Measurements from ENCODE around the gene TPSG1. TPM values are rescaled to one million over a fixed set of nuclear protein-coding genes. Genes with fewer than 3 reads are reported as not detected.
"Not testable (repeated sequence)": the region's sequence is repeated elsewhere in the genome, so short reads cannot be mapped to it uniquely, and the experiment has no call there.

Gene TPSG1
- total and polyA plus RNA-seq, 2 experiments from 2014 or later: 0.81 TPM; not detected in 1

DNA sequence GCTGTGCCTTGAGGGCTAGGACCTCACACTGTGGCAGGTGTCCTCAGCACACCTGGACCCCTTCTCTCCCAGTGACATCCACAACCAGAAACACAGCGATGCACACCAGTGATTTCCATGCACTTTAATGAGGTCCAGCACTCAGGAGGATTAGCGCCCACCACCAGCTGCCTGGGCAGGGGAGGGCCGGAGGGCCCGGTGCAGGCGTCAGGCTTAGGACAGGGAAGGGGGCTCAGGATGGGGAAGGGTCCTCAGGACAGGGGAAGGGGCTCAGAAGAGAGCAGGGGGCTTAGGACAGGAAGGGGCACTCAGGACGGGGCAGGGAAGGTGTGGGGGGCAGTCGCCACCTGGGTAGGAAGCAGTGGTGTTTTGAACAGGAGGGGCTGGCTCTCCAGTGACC, 3.2 kb upstream of the TPSG1 start:
- H3K9me3 Mint-ChIP-seq, H2AFZ ChIP-seq: not testable (repeated sequence)
- peaks cover 20% of the 10 kb centered on the region for H3K27me3 Mint-ChIP-seq (ENCODE audit: insufficient read depth, low read depth, poor library complexity)

DNA sequence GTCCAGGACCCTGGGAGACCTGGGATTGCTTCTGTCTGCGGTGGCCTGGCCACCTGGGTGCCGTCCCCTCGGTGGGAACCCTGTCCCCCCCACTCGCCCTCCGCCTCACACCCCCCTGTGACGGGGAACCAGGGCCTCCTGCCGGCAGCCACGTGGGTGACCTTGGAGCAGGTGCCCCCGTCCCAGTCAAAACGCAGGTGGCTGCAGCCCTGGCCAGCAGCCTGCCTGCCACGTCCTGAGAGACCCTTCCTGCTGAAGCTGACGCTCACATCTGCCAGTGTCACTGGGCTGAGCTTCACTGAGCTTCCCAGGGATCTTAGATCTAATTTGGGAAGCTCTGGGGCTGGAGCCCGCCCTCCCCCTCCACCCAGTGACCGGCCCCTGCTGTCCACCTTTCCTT, 1.6 kb upstream of the TPSG1 start:
- H3F3A ChIP-seq (replicated peaks; ENCODE audit: low read depth); H4K20me1 ChIP-seq (replicated peaks; ENCODE audit: insufficient read depth); ATAC-seq; H3K4me1 ChIP-seq (ENCODE audit: insufficient read depth); H3K9me3 Mint-ChIP-seq; DNase-seq (ENCODE audit: low spot score); H3K36me3 ChIP-seq (ENCODE audit: insufficient read depth); H3K4me2 ChIP-seq; H3K27ac ChIP-seq (ENCODE audit: low read depth); H3K36me3 Mint-ChIP-seq (ENCODE audit: low read depth); H3K9me2 ChIP-seq (ENCODE audit: insufficient read depth); H3K4me3 Mint-ChIP-seq; H3K79me2 ChIP-seq (replicated peaks; ENCODE audit: insufficient read depth); H3K4me1 Mint-ChIP-seq; H3K27ac Mint-ChIP-seq; H3K27me3 ChIP-seq (ENCODE audit: insufficient read depth); H3K4me3 ChIP-seq; H2AFZ ChIP-seq: not testable (repeated sequence)
- peaks cover 24% of the 10 kb centered on the region for H3K27me3 Mint-ChIP-seq (ENCODE audit: insufficient read depth, low read depth, poor library complexity)

More for the DNA sequence above, 3.2 kb upstream of the TPSG1 start:
- H3K27me3 ChIP-seq (ENCODE audit: insufficient read depth); ATAC-seq; H4K20me1 ChIP-seq (replicated peaks; ENCODE audit: insufficient read depth); H3K4me1 ChIP-seq (ENCODE audit: insufficient read depth); H3K79me2 ChIP-seq (replicated peaks; ENCODE audit: insufficient read depth); H3K27ac Mint-ChIP-seq; H3K4me3 ChIP-seq; H3K27ac ChIP-seq (ENCODE audit: low read depth); H3K4me1 Mint-ChIP-seq; H3K9me2 ChIP-seq (ENCODE audit: insufficient read depth); H3F3A ChIP-seq (replicated peaks; ENCODE audit: low read depth); H3K36me3 ChIP-seq (ENCODE audit: insufficient read depth); DNase-seq (ENCODE audit: low spot score); H3K4me3 Mint-ChIP-seq; H3K36me3 Mint-ChIP-seq (ENCODE audit: low read depth); H3K4me2 ChIP-seq: not testable (repeated sequence)

DNA sequence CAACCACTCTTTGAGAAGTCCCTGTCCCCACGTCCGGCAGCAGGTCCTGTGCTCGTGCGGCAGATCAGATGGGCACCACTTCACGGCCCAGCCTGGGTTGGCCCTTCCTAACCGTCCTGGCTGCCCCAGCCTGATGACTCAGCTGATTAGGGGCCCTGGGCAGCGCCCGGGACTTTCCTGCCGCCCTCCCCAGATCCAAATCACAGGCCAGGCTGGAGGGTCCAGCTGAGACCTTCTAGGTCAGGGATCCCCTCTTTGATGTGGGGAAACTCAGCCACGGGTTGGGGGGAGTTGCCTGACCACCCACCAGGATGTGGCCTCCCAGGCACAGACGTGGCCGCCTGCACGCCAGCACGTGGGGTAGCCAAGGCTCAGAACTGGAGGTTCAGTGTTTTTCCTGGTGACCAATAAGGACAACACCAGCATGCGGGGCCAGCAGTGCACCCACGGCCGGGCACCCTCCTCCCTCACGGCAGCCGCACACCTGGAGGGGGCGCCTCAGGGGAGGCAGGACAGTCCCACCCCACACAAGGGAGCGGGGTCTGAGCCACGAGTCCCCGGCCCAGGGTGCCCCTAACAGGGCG, 752 bp upstream of the TPSG1 start:
- not testable (repeated sequence) for DNase-seq (ENCODE audit: low spot score); H3K4me1 ChIP-seq (ENCODE audit: insufficient read depth); H3K27me3 ChIP-seq (ENCODE audit: insufficient read depth); H4K20me1 ChIP-seq (replicated peaks; ENCODE audit: insufficient read depth); H3K27ac Mint-ChIP-seq; H3K9me2 ChIP-seq (ENCODE audit: insufficient read depth); H3K27ac ChIP-seq (ENCODE audit: low read depth); H3K79me2 ChIP-seq (replicated peaks; ENCODE audit: insufficient read depth); H3K4me3 Mint-ChIP-seq; H3F3A ChIP-seq (replicated peaks; ENCODE audit: low read depth); H3K36me3 Mint-ChIP-seq (ENCODE audit: low read depth); H3K4me2 ChIP-seq; H3K36me3 ChIP-seq (ENCODE audit: insufficient read depth); H2AFZ ChIP-seq; H3K4me3 ChIP-seq; H3K4me1 Mint-ChIP-seq; H3K9me3 Mint-ChIP-seq
- peaks cover 27% of the 10 kb centered on the region for H3K27me3 Mint-ChIP-seq (ENCODE audit: insufficient read depth, low read depth, poor library complexity)
- TF ChIP-seq, protein P1, sequence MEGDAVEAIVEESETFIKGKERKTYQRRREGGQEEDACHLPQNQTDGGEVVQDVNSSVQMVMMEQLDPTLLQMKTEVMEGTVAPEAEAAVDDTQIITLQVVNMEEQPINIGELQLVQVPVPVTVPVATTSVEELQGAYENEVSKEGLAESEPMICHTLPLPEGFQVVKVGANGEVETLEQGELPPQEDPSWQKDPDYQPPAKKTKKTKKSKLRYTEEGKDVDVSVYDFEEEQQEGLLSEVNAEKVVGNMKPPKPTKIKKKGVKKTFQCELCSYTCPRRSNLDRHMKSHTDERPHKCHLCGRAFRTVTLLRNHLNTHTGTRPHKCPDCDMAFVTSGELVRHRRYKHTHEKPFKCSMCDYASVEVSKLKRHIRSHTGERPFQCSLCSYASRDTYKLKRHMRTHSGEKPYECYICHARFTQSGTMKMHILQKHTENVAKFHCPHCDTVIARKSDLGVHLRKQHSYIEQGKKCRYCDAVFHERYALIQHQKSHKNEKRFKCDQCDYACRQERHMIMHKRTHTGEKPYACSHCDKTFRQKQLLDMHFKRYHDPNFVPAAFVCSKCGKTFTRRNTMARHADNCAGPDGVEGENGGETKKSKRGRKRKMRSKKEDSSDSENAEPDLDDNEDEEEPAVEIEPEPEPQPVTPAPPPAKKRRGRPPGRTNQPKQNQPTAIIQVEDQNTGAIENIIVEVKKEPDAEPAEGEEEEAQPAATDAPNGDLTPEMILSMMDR (conservative IDR thresholded peaks at IDR 0.05; ENCODE audit: low read depth in 2 of 2): 0 out of 4 replicates have a peak, but pooled peaks of 1 of the 2 experiments have one; percentile 1
- ATAC-seq: peak; percentile 13

DNA sequence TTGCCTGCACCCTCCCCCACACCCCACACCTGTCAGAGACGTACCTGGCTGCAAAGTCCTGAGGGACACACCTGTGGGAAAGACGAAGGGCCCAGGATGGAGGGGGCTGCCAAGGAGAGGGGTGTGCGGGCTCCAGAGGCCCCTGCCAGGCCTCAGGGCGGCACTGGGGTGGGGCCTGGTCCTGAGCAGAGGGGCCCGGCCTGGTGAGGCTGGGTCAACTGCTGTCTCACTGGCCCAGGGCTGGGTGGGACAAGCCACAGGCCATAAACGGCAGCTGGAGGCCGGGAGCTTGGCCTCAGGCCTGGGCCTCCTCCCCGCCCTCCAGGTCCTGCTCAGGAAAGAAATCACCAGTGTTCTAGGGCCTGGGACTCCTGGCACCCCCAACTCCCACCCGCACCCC, 510 bp downstream of the TPSG1 start:
- peaks cover 23% of the 10 kb centered on the region for H3K27me3 Mint-ChIP-seq (ENCODE audit: insufficient read depth, low read depth, poor library complexity)
- TF ChIP-seq POLR2AphosphoS5 (IDR thresholded peaks at IDR 0.05; ENCODE audit: low read depth): no peak
- TF ChIP-seq ZNF331 (CRISPR knock-in tag; IDR thresholded peaks at IDR 0.05; ENCODE audit: low read depth): no peak
- TF ChIP-seq, protein P1 (conservative IDR thresholded peaks at IDR 0.05; ENCODE audit: low read depth in 2 of 2): no peak
- no peak for TF ChIP-seq NANOG (IDR thresholded peaks at IDR 0.05; ENCODE audit: borderline replicate concordance)
- TF ChIP-seq, protein P2, sequence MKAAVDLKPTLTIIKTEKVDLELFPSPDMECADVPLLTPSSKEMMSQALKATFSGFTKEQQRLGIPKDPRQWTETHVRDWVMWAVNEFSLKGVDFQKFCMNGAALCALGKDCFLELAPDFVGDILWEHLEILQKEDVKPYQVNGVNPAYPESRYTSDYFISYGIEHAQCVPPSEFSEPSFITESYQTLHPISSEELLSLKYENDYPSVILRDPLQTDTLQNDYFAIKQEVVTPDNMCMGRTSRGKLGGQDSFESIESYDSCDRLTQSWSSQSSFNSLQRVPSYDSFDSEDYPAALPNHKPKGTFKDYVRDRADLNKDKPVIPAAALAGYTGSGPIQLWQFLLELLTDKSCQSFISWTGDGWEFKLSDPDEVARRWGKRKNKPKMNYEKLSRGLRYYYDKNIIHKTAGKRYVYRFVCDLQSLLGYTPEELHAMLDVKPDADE (IDR thresholded peaks at IDR 0.05): no peak
- TF ChIP-seq EZH2 (IDR thresholded peaks at IDR 0.05; ENCODE audit: low read depth, unreplicated experiment): no peak
- TF ChIP-seq ZNF114 (CRISPR knock-in tag; IDR thresholded peaks at IDR 0.05): no peak
- no peak for TF ChIP-seq EZH2phosphoT487 (IDR thresholded peaks at IDR 0.05; ENCODE audit: unreplicated experiment)
- TF ChIP-seq STAT1 (IDR thresholded peaks at IDR 0.05; ENCODE audit: unreplicated experiment): no peak

More for the DNA sequence above, 510 bp downstream of the TPSG1 start:
- H3K4me2 ChIP-seq: no peak overlapping the region
- ATAC-seq (no peak), DNase-seq (ENCODE audit: low spot score) (no peak)
- H3K79me2 ChIP-seq (replicated peaks; ENCODE audit: insufficient read depth): no peaks in the 10 kb centered on the region
- H3K27ac ChIP-seq (ENCODE audit: low read depth): no peak overlapping the region
- H3K4me1 Mint-ChIP-seq: no peaks in the 10 kb centered on the region
- H3K27ac Mint-ChIP-seq: no peak overlapping the region
- H3K9me3 Mint-ChIP-seq: no peaks in the 10 kb centered on the region
- no peaks in the 10 kb centered on the region; the same call in 1 of the 2 replicates for H4K20me1 ChIP-seq (replicated peaks; ENCODE audit: insufficient read depth)
- no peaks in the 10 kb centered on the region for H3K4me1 ChIP-seq (ENCODE audit: insufficient read depth)
- H3K36me3 ChIP-seq (ENCODE audit: insufficient read depth): no peaks in the 10 kb centered on the region
- no peaks in the 10 kb centered on the region; the same call in 2 of the 3 replicates for H3K36me3 Mint-ChIP-seq (ENCODE audit: low read depth)
- H3K9me2 ChIP-seq (ENCODE audit: insufficient read depth): no peaks in the 10 kb centered on the region
- H3K4me3 Mint-ChIP-seq: no peak overlapping the region
- H3K4me3 ChIP-seq: no peak overlapping the region
- H3K27me3 ChIP-seq (ENCODE audit: insufficient read depth): no peaks in the 10 kb centered on the region
- H2AFZ ChIP-seq: no peak overlapping the region
- H3F3A ChIP-seq (replicated peaks; ENCODE audit: low read depth): no peaks in the 10 kb centered on the region

Measured in GM23338 (cell line).